ENCODE data around the gene TIAM2. TPM values are rescaled to one million over a fixed set of nuclear protein-coding genes. Genes with fewer than 3 reads are reported as not detected.

Gene TIAM2
- total RNA-seq, 1 experiment from 2014 or later, result 3.8 TPM

DNA sequence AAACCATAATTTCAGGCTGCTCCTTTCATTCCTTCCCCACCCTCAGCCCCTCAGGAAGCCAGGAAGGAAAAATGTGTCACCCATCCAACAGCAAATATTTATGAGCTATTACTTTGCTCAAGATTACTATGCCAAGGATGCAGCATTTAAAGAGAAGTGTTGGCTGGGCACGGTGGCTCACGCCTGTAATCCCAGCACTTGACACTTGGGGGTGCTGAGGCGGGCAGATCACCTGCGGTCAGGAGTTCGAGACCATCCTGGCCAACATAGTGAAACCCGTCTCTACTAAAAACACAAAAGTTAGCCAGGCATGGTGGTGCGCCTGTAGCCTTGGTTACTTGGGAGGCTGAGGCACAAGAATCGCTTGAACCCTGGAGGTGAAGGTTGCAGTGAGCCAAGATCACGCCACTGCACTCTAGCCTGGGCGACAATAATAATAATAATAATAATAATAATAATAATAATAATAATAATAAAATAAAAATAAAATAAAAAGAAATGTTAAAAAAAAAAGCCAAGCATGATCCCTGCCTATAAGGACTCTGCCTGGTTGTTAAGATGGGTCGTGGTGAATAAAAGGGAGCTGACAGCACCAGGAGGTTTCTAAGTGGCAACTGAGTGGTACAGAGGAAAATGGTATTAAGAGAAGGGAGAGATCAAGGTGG is 20.5 kb upstream of the TIAM2 start:
- no peaks in the 10 kb centered on the region for H3K4me1 ChIP-seq
- no peaks in the 10 kb centered on the region for H3K4me1 Mint-ChIP-seq (ENCODE audit: low read depth, unreplicated experiment)
- TF ChIP-seq, protein P1, sequence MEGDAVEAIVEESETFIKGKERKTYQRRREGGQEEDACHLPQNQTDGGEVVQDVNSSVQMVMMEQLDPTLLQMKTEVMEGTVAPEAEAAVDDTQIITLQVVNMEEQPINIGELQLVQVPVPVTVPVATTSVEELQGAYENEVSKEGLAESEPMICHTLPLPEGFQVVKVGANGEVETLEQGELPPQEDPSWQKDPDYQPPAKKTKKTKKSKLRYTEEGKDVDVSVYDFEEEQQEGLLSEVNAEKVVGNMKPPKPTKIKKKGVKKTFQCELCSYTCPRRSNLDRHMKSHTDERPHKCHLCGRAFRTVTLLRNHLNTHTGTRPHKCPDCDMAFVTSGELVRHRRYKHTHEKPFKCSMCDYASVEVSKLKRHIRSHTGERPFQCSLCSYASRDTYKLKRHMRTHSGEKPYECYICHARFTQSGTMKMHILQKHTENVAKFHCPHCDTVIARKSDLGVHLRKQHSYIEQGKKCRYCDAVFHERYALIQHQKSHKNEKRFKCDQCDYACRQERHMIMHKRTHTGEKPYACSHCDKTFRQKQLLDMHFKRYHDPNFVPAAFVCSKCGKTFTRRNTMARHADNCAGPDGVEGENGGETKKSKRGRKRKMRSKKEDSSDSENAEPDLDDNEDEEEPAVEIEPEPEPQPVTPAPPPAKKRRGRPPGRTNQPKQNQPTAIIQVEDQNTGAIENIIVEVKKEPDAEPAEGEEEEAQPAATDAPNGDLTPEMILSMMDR (IDR thresholded peaks at IDR 0.05; ENCODE audit: insufficient read depth in 1 of 2, low read depth in 1 of 2, low read length in 1 of 2, severe bottlenecking in 1 of 2, unreplicated experiment in 1 of 2), result no peak
- no peaks in the 10 kb centered on the region for H3K27me3 ChIP-seq (replicated peaks; ENCODE audit: control insufficient read depth, insufficient read depth, low read length)
- intact Hi-C loops (cut with micrococcal nuclease; ENCODE audit: unreplicated experiment), result no loop called here
- ChIA-PET POLR2A (no interaction called here), CTCF (no interaction called here)
- no peaks in the 10 kb centered on the region for H3K36me3 ChIP-seq (ENCODE audit: control insufficient read depth, insufficient read depth, low read length)
- H3K27ac Mint-ChIP-seq (ENCODE audit: unreplicated experiment), result no peak overlapping the region
- no peak for DNase-seq
- no TSS peak for BruUV-seq (replicated peaks)
- H3K36me3 Mint-ChIP-seq (ENCODE audit: insufficient read depth, unreplicated experiment), result no peaks in the 10 kb centered on the region
- no peaks in the 10 kb centered on the region for H3K27me3 Mint-ChIP-seq (ENCODE audit: insufficient read depth, unreplicated experiment)
- no peak overlapping the region for H3K4me3 ChIP-seq (ENCODE audit: low read depth, low read length)
- H3K9me3 Mint-ChIP-seq (ENCODE audit: unreplicated experiment), result no peaks in the 10 kb centered on the region
- H3K4me3 Mint-ChIP-seq (ENCODE audit: unreplicated experiment), result no peak overlapping the region
- no peaks in the 10 kb centered on the region for H3K9me3 ChIP-seq

DNA sequence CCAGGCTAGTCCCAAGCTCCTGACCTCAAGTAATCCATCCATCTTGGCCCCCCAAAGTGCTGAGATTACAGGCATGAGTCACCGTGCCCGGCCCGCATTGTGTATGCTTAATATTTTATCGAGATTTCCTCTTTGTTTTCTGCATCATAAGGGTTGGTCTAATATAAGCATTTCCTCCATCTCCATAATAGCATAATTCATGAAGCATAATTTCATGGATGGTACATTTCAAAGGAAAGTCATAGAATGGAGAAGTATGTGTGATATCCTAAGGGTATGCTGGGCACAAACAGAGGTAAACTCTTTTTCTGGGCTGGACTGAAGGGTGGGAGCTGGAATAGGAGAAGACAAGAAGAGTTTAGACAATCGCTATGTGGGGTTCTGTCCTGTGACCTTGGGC is 17.5 kb upstream of the TIAM2 start:
- TF ChIP-seq, protein P1 (IDR thresholded peaks at IDR 0.05; ENCODE audit: insufficient read depth in 1 of 2, low read depth in 1 of 2, low read length in 1 of 2, severe bottlenecking in 1 of 2, unreplicated experiment in 1 of 2), result no peak
- ChIA-PET POLR2A (no interaction called here), CTCF (no interaction called here)
- peaks cover 9% of the 10 kb centered on the region for H3K4me1 Mint-ChIP-seq (ENCODE audit: low read depth, unreplicated experiment)
- no TSS peak for BruUV-seq (replicated peaks)
- intact Hi-C loops (cut with micrococcal nuclease; ENCODE audit: unreplicated experiment), result no loop called here
- no peak overlapping the region for H3K4me3 Mint-ChIP-seq (ENCODE audit: unreplicated experiment)
- Histone ChIP-seq H3K9me3 (no peaks in the 10 kb centered on the region), H3K27me3 (replicated peaks; ENCODE audit: control insufficient read depth, insufficient read depth, low read length) (no peaks in the 10 kb centered on the region), H3K4me1 (peaks cover 10% of the 10 kb centered on the region), H3K36me3 (ENCODE audit: control insufficient read depth, insufficient read depth, low read length) (no peaks in the 10 kb centered on the region), H3K4me3 (ENCODE audit: low read depth, low read length) (no peak overlapping the region)
- no peak for DNase-seq
- H3K9me3 Mint-ChIP-seq (ENCODE audit: unreplicated experiment), result no peaks in the 10 kb centered on the region
- no peaks in the 10 kb centered on the region for H3K36me3 Mint-ChIP-seq (ENCODE audit: insufficient read depth, unreplicated experiment)
- H3K27me3 Mint-ChIP-seq (ENCODE audit: insufficient read depth, unreplicated experiment), result no peaks in the 10 kb centered on the region
- H3K27ac Mint-ChIP-seq (ENCODE audit: unreplicated experiment), result no peak overlapping the region

DNA sequence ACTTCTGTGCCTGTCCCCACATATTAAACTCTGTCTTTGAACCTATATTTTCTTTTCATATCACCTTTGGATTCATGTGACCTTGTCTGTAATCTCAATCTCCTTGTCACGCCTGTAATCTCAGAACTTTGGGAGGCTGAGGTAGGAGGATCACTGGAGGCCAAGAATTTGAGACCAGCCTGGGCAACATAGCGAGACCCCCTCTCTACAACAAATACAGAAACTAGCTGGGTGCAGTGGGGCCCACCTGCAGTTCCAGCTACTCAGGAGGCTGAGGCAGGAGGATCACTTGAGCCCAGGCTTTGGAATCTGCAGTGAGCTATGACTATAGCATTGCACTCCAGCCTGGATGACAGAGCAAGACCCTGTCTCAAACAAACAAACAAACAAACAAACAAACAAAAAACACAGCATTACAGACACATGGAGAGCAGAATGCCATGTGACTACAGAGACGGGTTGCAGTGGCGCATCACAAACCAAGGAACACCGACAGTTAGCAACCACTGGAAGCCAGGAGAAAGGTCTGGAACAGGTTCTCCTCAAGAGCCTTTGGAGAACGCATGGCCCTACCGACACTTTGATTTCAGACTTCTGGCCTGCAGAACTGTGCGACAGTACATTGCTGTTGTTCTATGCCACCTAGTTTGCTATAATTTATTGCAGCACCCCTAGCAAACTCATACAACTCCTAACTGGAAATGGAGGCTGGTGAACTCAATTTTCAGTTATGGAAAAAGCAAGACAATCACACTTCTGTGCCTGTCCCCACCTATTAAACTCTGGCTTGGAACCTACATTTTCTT is 14.6 kb upstream of the TIAM2 start:
- Mint-ChIP-seq H3K4me3 (ENCODE audit: unreplicated experiment) (no peak overlapping the region), H3K9me3 (ENCODE audit: unreplicated experiment) (no peaks in the 10 kb centered on the region), H3K27me3 (ENCODE audit: insufficient read depth, unreplicated experiment) (no peaks in the 10 kb centered on the region), H3K36me3 (ENCODE audit: insufficient read depth, unreplicated experiment) (no peaks in the 10 kb centered on the region), H3K4me1 (ENCODE audit: low read depth, unreplicated experiment) (peaks cover 9% of the 10 kb centered on the region), H3K27ac (ENCODE audit: unreplicated experiment) (peak overlapping the region; percentile 64)
- Histone ChIP-seq H3K9me3 (no peaks in the 10 kb centered on the region), H3K36me3 (ENCODE audit: control insufficient read depth, insufficient read depth, low read length) (no peaks in the 10 kb centered on the region), H3K4me3 (ENCODE audit: low read depth, low read length) (no peak overlapping the region), H3K4me1 (peaks cover 10% of the 10 kb centered on the region), H3K27me3 (replicated peaks; ENCODE audit: control insufficient read depth, insufficient read depth, low read length) (no peaks in the 10 kb centered on the region)
- TF ChIP-seq, protein P1 (IDR thresholded peaks at IDR 0.05; ENCODE audit: insufficient read depth in 1 of 2, low read depth in 1 of 2, low read length in 1 of 2, severe bottlenecking in 1 of 2, unreplicated experiment in 1 of 2), result no peak
- no peak for DNase-seq
- intact Hi-C loops (cut with micrococcal nuclease; ENCODE audit: unreplicated experiment), result loop anchor here (1.0 kb wide), 1 partner anchor 194 kb away; no protein-coding TSS in a partner anchor
- no TSS peak for BruUV-seq (replicated peaks)
- CTCF ChIA-PET, result interaction anchor here (0.6 kb wide), 1 partner anchor 1583 kb away, joined by 3 read pairs; no protein-coding TSS in a partner anchor
- POLR2A ChIA-PET, result no interaction called here

Data from Caco-2 (cell line).